Stimulated activated CD4-positive, alpha-beta T cell treated with anti-CD3 and anti-CD28 coated beads, TNF-alpha, amount 100 ng/mL, for 1 hour (primary cell): ENCODE data around the gene ZNF827.

Experiments
- DNase-seq, 3 donors: peaks; one replicate each; pipeline ENCODE4 v3.0.0-alpha.2; 2020; ENCODE audit warnings: low read depth in 3 of 3, low spot score in 1 of 3

Gene ZNF827, protein sequence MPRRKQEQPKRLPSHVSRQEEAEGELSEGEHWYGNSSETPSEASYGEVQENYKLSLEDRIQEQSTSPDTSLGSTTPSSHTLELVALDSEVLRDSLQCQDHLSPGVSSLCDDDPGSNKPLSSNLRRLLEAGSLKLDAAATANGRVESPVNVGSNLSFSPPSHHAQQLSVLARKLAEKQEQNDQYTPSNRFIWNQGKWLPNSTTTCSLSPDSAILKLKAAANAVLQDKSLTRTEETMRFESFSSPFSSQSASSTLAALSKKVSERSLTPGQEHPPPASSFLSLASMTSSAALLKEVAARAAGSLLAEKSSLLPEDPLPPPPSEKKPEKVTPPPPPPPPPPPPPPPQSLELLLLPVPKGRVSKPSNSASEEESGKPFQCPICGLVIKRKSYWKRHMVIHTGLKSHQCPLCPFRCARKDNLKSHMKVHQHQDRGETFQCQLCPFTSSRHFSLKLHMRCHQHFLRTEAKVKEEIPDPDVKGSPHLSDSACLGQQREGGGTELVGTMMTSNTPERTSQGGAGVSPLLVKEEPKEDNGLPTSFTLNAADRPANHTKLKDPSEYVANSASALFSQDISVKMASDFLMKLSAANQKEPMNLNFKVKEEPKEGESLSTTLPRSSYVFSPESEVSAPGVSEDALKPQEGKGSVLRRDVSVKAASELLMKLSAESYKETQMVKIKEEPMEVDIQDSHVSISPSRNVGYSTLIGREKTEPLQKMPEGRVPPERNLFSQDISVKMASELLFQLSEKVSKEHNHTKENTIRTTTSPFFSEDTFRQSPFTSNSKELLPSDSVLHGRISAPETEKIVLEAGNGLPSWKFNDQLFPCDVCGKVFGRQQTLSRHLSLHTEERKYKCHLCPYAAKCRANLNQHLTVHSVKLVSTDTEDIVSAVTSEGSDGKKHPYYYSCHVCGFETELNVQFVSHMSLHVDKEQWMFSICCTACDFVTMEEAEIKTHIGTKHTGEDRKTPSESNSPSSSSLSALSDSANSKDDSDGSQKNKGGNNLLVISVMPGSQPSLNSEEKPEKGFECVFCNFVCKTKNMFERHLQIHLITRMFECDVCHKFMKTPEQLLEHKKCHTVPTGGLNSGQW

GRCh38 chr4:145938618-145939440, at the start of gene ZNF827:
ZNF827 (minus strand) TSS chr4:145938823; CDS start chr4:145938407, 416 bp downstream.
- peak in 2 of 3 donors; percentile 35 for DNase-seq

GRCh38 chr4:145984563-145984962, 45.9 kb upstream of the ZNF827 start:
- no peak for DNase-seq

DNA sequence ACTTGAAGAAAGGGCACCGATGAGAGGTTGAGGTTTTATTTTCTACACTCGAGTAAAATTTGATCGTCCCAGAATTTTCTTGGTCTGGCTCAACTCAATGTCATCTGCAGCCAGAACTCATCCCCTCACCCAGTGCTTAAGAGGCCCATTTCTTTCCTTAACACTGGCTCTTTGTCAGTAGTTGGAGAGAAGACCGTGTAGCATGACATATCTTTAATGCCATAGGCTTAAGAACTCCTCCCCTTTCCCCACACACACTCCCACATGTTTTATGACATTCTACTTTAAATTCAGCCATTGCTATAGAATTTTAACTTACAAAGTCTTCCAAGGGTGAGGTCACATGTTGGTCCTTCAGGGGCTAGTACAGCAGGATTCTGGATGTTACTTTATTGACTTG, 44.2 kb upstream of the ZNF827 start:
- no peak for DNase-seq

DNA sequence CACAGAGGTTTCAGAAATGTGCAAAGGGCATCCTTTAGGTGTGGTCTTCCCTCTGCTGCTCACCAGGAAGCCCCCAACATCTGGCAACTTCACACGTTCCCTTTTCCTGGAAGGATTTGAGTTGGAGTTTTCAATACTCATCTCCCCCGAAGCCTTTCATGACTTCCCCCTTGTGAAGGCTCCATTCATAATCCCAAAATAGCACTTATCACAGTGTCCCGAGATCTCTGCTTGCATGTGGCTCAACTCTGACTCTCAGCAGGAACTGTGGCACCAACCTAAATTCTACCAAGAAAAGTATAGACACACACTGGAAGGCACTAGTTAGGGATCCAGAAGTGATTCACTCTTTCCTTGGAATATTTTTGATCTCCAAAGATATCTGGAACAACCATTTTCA, 40.5 kb upstream of the ZNF827 start:
- DNase-seq, result no peak

DNA sequence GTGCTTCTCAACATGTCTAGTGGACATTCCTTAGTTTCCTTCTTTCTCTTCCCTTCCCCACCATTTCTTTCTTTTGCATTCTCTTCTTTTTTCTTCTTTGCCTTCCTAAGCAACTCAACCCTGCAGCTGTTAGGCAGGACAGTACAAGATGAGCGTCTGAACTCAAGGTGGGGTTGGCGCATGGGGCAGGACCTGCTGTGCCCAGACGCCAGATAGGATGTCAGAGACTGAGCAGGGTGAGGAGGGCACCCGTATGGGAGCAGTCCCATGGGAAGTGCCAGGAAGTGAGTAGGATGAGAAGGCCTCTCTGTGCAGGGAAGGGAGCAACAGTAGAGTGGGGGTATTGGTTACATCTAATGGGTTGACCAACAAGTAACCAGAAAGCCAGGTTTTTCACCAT, 38.1 kb upstream of the ZNF827 start:
- no peak for DNase-seq

GRCh38 chr4:145960012-145960411, 21.4 kb upstream of the ZNF827 start:
- DNase-seq, result no peak

DNA sequence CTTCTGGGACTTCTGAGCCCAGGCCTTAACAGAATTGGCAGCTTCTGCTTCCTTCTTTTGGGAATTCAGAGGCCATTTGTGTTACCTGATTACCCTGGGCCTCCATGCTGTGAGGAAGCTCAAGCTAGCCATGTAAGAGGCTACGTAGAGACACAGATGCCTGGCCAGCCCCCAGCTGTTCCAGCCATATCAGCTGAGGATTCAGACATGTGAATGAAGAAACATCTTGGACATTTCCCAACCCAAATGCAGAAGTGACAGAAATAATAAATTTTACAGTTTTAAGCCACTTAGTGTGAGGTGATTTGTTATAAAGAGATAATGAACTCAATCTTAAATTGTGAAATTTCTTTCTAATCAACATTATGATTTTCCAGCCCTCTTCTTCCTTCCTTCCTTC, 18.7 kb upstream of the ZNF827 start:
- no peak for DNase-seq

GRCh38 chr4:145956288-145956890, 17.8 kb upstream of the ZNF827 start:
- no peak for DNase-seq

- no peak for DNase-seq
These were observed 16.3 kb upstream of the ZNF827 start for GRCh38 chr4:145954924-145955339.

DNA sequence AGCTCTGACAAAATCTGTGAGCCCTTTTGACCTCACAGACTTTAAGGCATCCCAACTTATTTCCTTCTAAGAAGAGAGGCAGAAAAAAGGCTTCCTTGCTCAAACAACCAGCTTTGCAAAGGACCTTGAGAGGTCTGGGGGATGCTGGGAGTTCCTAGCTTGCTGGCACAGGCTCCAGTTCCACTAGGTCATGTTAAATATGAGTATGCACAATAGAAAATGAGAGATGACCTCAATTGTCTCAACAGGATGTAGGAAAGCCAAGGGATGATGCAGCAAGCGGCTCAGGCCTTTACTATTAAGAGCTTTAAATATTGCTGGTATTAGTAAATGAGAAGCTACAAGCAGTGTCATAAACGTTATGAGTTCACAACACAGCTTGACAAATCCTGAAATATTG, 13.3 kb upstream of the ZNF827 start:
- no peak for DNase-seq

GRCh38 chr4:145945431-145946155, 7.0 kb upstream of the ZNF827 start:
- no peak for DNase-seq

GRCh38 chr4:145944886-145945285, 6.3 kb upstream of the ZNF827 start:
- DNase-seq, result no peak

GRCh38 chr4:145939856-145940255, 1.2 kb upstream of the ZNF827 start:
- no peak for DNase-seq

DNA sequence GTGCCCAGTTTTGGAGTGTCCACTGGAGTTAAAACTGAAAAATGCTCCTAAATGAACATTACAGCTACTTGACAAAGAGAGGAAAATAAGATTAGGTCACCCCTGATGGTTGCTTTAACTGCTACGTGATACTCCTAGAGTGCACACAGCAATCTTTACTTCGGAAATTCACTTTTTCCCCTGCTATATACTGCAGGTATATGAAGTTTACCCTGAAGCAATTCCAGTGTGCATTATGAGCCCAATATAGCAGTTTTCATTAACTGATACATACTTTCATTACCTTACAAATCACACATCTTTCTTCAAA, 773 bp upstream of the ZNF827 start:
- no peak for DNase-seq

GRCh38 chr4:145937971-145938611, 532 bp downstream of the ZNF827 start:
- DNase-seq, result peak in 1 of 3 donors; percentile 22

GRCh38 chr4:145936997-145937901, 1.4 kb downstream of the ZNF827 start:
- DNase-seq, result peak in 1 of 3 donors; percentile 40

DNA sequence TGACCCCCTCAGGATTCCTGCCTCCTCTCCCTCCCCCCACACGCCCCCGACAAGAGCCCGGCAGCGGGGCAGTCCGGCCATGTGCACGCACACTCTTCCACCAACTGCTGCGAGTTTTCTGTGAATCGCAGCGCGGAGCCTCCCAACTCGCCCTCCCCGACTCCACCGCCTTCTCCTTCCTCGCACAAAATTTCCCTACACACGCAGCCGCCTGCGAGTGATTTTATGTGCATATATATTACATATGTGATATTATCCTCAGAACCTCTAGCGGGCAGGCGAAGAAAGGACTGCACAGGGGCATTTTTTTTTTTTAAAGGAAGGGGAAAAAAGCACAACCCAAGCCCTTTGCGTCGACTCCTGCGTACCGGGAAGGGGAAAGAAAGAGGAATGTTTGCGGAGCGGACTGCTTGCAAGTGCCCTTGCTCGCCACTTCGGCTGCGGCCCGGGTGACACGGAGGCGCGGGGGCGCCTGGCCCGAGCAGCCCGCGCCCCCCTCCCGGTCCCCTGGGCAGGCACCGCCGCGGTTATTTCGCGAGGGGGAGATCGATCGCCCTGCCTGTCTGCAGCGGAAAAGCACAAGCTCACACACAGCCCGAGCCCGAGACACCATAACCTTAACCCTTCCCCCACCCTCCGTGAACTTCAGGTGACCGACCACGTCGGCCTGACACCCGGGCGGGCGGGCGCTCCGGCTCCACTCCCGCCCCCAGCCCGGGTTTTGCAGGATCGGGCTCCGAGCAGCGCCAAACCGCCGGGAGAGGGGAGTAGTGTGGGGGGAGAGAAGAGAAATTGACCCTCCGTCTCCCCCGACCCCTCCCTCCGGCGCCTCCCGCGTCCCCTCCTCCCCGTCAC, 2.3 kb downstream of the ZNF827 start:
- peak in 1 of 3 donors; percentile 35 for DNase-seq
